Activated CD4-positive, alpha-beta T cell treated with anti-CD3 and anti-CD28 coated beads, Interleukin-2, amount 10 ng/mL, durations not matched to agents 7 days and 5 days (primary cell): ENCODE measurements around the gene LPGAT1. TPM values are rescaled to one million over a fixed set of nuclear protein-coding genes. Genes with fewer than 3 reads are reported as not detected.

Source experiments
- CTCF ChIA-PET: fragments of 350-600 bp; sonication (Branson Sonifier 250); formaldehyde crosslinking; loops from one replicate; lab custom pipeline; 2021; ENCODE audit warnings: antibody characterized with exemption; lab: Charles Lee
- POLR2A ChIA-PET: fragments of 350-600 bp; sonication (Branson Sonifier 250); formaldehyde crosslinking; loops from one replicate; lab custom pipeline; 2021; ENCODE audit warnings: antibody characterized with exemption; lab: Charles Lee
- DNase-seq: peaks from one replicate; pipeline ENCODE4 v3.0.0-alpha.2; 2020
- H3K27ac Mint-ChIP-seq: one replicate; pipeline ENCODE4 v1.8.0; 2021; ENCODE audit warnings: mild to moderate bottlenecking, moderate library complexity, mixed read lengths
- H3K27me3 Mint-ChIP-seq: one replicate; pipeline ENCODE4 v1.8.0; 2021; ENCODE audit warnings: mixed read lengths
- H3K36me3 Mint-ChIP-seq: one replicate; pipeline ENCODE4 v1.8.0; 2021; ENCODE audit warnings: low read depth, mixed read lengths
- H3K4me1 Mint-ChIP-seq: one replicate; pipeline ENCODE4 v1.8.0; 2021; ENCODE audit warnings: mixed read lengths
- H3K4me3 Mint-ChIP-seq: one replicate; pipeline ENCODE4 v1.8.0; 2021; ENCODE audit warnings: mild to moderate bottlenecking, moderate library complexity, mixed read lengths
- H3K9me3 Mint-ChIP-seq: one replicate; pipeline ENCODE4 v1.8.0; 2021; ENCODE audit warnings: mixed read lengths
- total RNA-seq, 2 experiments: library from RNA; stranded (reverse); gene quantifications; one replicate each; pipeline ENCODE4 v1.2.3, GENCODE V29; 2021

The LPGAT1 gene
- total RNA-seq, 2 experiments from 2014 or later: 76.0 to 82.9 TPM

GRCh38 chr1:211736351-211736915, 94.1 kb downstream of the LPGAT1 start:
- H3K4me1 Mint-ChIP-seq: peaks cover 35% of the 10 kb centered on the region
- no peak overlapping the region for H3K4me3 Mint-ChIP-seq
- no peak overlapping the region for H3K27ac Mint-ChIP-seq
- H3K27me3 Mint-ChIP-seq: no peaks in the 10 kb centered on the region
- ChIA-PET CTCF (interaction anchor here (0.8 to 1.2 kb wide), 4 partner anchors 12 to 56 kb away, joined by 3 to 4 read pairs (median 3); no protein-coding TSS in a partner anchor), POLR2A (no interaction called here)
- H3K36me3 Mint-ChIP-seq: no peaks in the 10 kb centered on the region
- H3K9me3 Mint-ChIP-seq: no peaks in the 10 kb centered on the region
- no peak for DNase-seq

- H3K4me1 Mint-ChIP-seq: peaks cover 32% of the 10 kb centered on the region
- no peaks in the 10 kb centered on the region for H3K36me3 Mint-ChIP-seq
- H3K27ac Mint-ChIP-seq: no peak overlapping the region
- H3K4me3 Mint-ChIP-seq: no peak overlapping the region
- CTCF ChIA-PET: no interaction called here
- no peaks in the 10 kb centered on the region for H3K27me3 Mint-ChIP-seq
- H3K9me3 Mint-ChIP-seq: no peaks in the 10 kb centered on the region
- POLR2A ChIA-PET: no interaction called here
- DNase-seq: no peak
Measured at GRCh38 chr1:211735208-211736170, 95.1 kb downstream of the LPGAT1 start.

- Mint-ChIP-seq H3K4me1 (peaks cover 25% of the 10 kb centered on the region), H3K27me3 (no peaks in the 10 kb centered on the region), H3K36me3 (no peaks in the 10 kb centered on the region), H3K27ac (no peak overlapping the region), H3K4me3 (no peak overlapping the region), H3K9me3 (no peaks in the 10 kb centered on the region)
- POLR2A ChIA-PET: no interaction called here
- no peak for DNase-seq
- CTCF ChIA-PET: no interaction called here
Measured at GRCh38 chr1:211734791-211735190, 95.8 kb downstream of the LPGAT1 start.

- no peaks in the 10 kb centered on the region for H3K9me3 Mint-ChIP-seq
- no peaks in the 10 kb centered on the region for H3K27me3 Mint-ChIP-seq
- ChIA-PET CTCF (interaction anchor here (0.6 kb wide), 1 partner anchor 196 kb away, joined by 3 read pairs; no protein-coding TSS in a partner anchor), POLR2A (no interaction called here)
- peaks cover 21% of the 10 kb centered on the region for H3K4me1 Mint-ChIP-seq
- no peaks in the 10 kb centered on the region for H3K36me3 Mint-ChIP-seq
- H3K27ac Mint-ChIP-seq: no peak overlapping the region
- no peak for DNase-seq
- no peak overlapping the region for H3K4me3 Mint-ChIP-seq
Measured at GRCh38 chr1:211734359-211734758, 96.2 kb downstream of the LPGAT1 start.

- Mint-ChIP-seq H3K4me1 (peaks cover 2% of the 10 kb centered on the region), H3K27me3 (no peaks in the 10 kb centered on the region), H3K36me3 (no peaks in the 10 kb centered on the region), H3K9me3 (no peaks in the 10 kb centered on the region), H3K4me3 (no peak overlapping the region), H3K27ac (no peak overlapping the region)
- CTCF ChIA-PET: interaction anchor here (0.8 to 1.1 kb wide), 2 partner anchors 9 to 365 kb away, joined by 3 read pairs; no protein-coding TSS in a partner anchor
- POLR2A ChIA-PET: no interaction called here
- no peak for DNase-seq
Measured at GRCh38 chr1:211732293-211732980, 98.1 kb downstream of the LPGAT1 start.

GRCh38 chr1:211731456-211732292, 98.9 kb downstream of the LPGAT1 start:
- no peak for DNase-seq
- H3K27ac Mint-ChIP-seq: no peak overlapping the region
- POLR2A ChIA-PET: no interaction called here
- H3K4me3 Mint-ChIP-seq: no peak overlapping the region
- no peaks in the 10 kb centered on the region for H3K27me3 Mint-ChIP-seq
- no peaks in the 10 kb centered on the region for H3K36me3 Mint-ChIP-seq
- H3K9me3 Mint-ChIP-seq: no peaks in the 10 kb centered on the region
- H3K4me1 Mint-ChIP-seq: no peaks in the 10 kb centered on the region
- CTCF ChIA-PET: interaction anchor here (0.8 to 1.1 kb wide), 2 partner anchors 8 to 366 kb away, joined by 3 read pairs; no protein-coding TSS in a partner anchor

GRCh38 chr1:211730347-211730746, 100.2 kb downstream of the LPGAT1 start:
- no peak overlapping the region for H3K27ac Mint-ChIP-seq
- CTCF ChIA-PET: interaction anchor here (0.8 kb wide), 1 partner anchor 28 kb away, joined by 3 read pairs; no protein-coding TSS in a partner anchor
- no peaks in the 10 kb centered on the region for H3K27me3 Mint-ChIP-seq
- no peaks in the 10 kb centered on the region for H3K4me1 Mint-ChIP-seq
- H3K9me3 Mint-ChIP-seq: no peaks in the 10 kb centered on the region
- H3K4me3 Mint-ChIP-seq: no peak overlapping the region
- no peak for DNase-seq
- H3K36me3 Mint-ChIP-seq: no peaks in the 10 kb centered on the region
- POLR2A ChIA-PET: no interaction called here

- DNase-seq: no peak
- H3K4me3 Mint-ChIP-seq: no peak overlapping the region
- no peaks in the 10 kb centered on the region for H3K9me3 Mint-ChIP-seq
- no peaks in the 10 kb centered on the region for H3K4me1 Mint-ChIP-seq
- ChIA-PET POLR2A (interaction anchor here (0.6 kb wide), 1 partner anchor 541 kb away, joined by 4 read pairs; no protein-coding TSS in a partner anchor), CTCF (interaction anchor here (1.8 kb wide), 1 partner anchor 31 kb away, joined by 6 read pairs; no protein-coding TSS in a partner anchor)
- no peak overlapping the region for H3K27ac Mint-ChIP-seq
- no peaks in the 10 kb centered on the region for H3K36me3 Mint-ChIP-seq
- H3K27me3 Mint-ChIP-seq: no peaks in the 10 kb centered on the region
Measured at GRCh38 chr1:211729238-211729637, 101.3 kb downstream of the LPGAT1 start.

GRCh38 chr1:211726467-211726995, 104.0 kb downstream of the LPGAT1 start:
- H3K27me3 Mint-ChIP-seq: no peaks in the 10 kb centered on the region
- no peaks in the 10 kb centered on the region for H3K9me3 Mint-ChIP-seq
- ChIA-PET CTCF (no interaction called here), POLR2A (no interaction called here)
- no peak overlapping the region for H3K27ac Mint-ChIP-seq
- H3K36me3 Mint-ChIP-seq: no peaks in the 10 kb centered on the region
- no peak overlapping the region for H3K4me3 Mint-ChIP-seq
- no peak for DNase-seq
- no peaks in the 10 kb centered on the region for H3K4me1 Mint-ChIP-seq

- Mint-ChIP-seq H3K4me1 (no peaks in the 10 kb centered on the region), H3K9me3 (peaks cover 4% of the 10 kb centered on the region), H3K36me3 (no peaks in the 10 kb centered on the region), H3K27ac (no peak overlapping the region), H3K27me3 (peaks cover 4% of the 10 kb centered on the region), H3K4me3 (no peak overlapping the region)
- CTCF ChIA-PET: interaction anchor here (0.6 to 1.0 kb wide), 3 partner anchors 12 to 96 kb away, joined by 3 to 5 read pairs (median 3); no protein-coding TSS in a partner anchor
- POLR2A ChIA-PET: no interaction called here
- DNase-seq: no peak
Measured at GRCh38 chr1:211724687-211725196, 105.8 kb downstream of the LPGAT1 start.

- no peak for DNase-seq
- Mint-ChIP-seq H3K4me1 (no peaks in the 10 kb centered on the region), H3K27me3 (peaks cover 8% of the 10 kb centered on the region), H3K27ac (no peak overlapping the region), H3K4me3 (no peak overlapping the region), H3K36me3 (no peaks in the 10 kb centered on the region), H3K9me3 (peaks cover 4% of the 10 kb centered on the region)
- ChIA-PET CTCF (interaction anchor here (0.5 to 3.2 kb wide), 6 partner anchors 9 to 377 kb away, joined by 3 to 8 read pairs (median 3); no protein-coding TSS in a partner anchor), POLR2A (no interaction called here)
Measured at GRCh38 chr1:211723273-211723672, 107.3 kb downstream of the LPGAT1 start.
